K562 (cell line): ENCODE measurements around the gene ABCA7. TPM values are rescaled to one million over a fixed set of nuclear protein-coding genes. Genes with fewer than 3 reads are reported as not detected.

Experiments used
- CBFA2T3 ChIP-seq: fragments of 450-650 bp; IDR thresholded peaks from 2 replicates; pipeline ENCODE4 v1.6.1; 2017
- CHD1 ChIP-seq: fragments of 200-600 bp; sonication (generic); IDR thresholded peaks from one replicate; pipeline ENCODE4 v1.6.1; 2012; ENCODE audit warnings: mild to moderate bottlenecking, moderate library complexity, low read length, inconsistent platforms
- GATAD2A ChIP-seq: fragments of 450-650 bp; IDR thresholded peaks from 2 replicates; pipeline ENCODE4 v1.6.1; 2017
- HLTF ChIP-seq: fragments of 450-650 bp; IDR thresholded peaks from 2 replicates; pipeline ENCODE4 v1.6.1; 2016
- L3MBTL2 ChIP-seq: fragments of 450-650 bp; IDR thresholded peaks from 2 replicates; pipeline ENCODE4 v1.6.1; 2016; ENCODE audit warnings: mild to moderate bottlenecking, moderate library complexity
- NCOA4 ChIP-seq: fragments of 450-650 bp; IDR thresholded peaks from 2 replicates; pipeline ENCODE4 v1.6.1; 2018; ENCODE audit warnings: mild to moderate bottlenecking; ENCODE audit not compliant: partially characterized antibody
- NR2C1 ChIP-seq, 2 experiments: fragments of 450-650 bp; IDR thresholded peaks; 2 replicates each; pipeline ENCODE4 v1.6.1; 2017; ENCODE audit warnings: mild to moderate bottlenecking in 2 of 2, antibody characterized with exemption in 1 of 2, inconsistent platforms in 1 of 2, missing compliant biosample characterization in 1 of 2, missing genetic modification characterization in 1 of 2
- PHB ChIP-seq: fragments of 250-450 bp; sonication (Bioruptor Pico); IDR thresholded peaks from 2 replicates; pipeline ENCODE4 v1.5.0; 2021
- POLR2A ChIP-seq: fragments of 450-650 bp; conservative IDR thresholded peaks from 2 replicates; pipeline ENCODE4 v1.6.1; 2016
- PTBP1 ChIP-seq: fragments of 200-400 bp; formaldehyde crosslinking; IDR thresholded peaks from 2 replicates; pipeline ENCODE4 v1.6.1; 2017; ENCODE audit warnings: low read depth, low read length
- SIN3A ChIP-seq, 2 experiments: fragments of 150-350 bp in 1 of 2; IDR thresholded peaks; 2 replicates each; pipeline ENCODE4 v1.6.1; 2011 to 2016; ENCODE audit warnings: borderline replicate concordance in 2 of 2, low read depth in 2 of 2, low read length in 2 of 2, mild to moderate bottlenecking in 2 of 2, moderate library complexity in 2 of 2; ENCODE audit not compliant: control insufficient read depth in 1 of 2
- SMARCA5 ChIP-seq: fragments of 450-650 bp; IDR thresholded peaks from 2 replicates; pipeline ENCODE4 v1.6.1; 2016
- SNRNP70 ChIP-seq: fragments of 200-400 bp; formaldehyde crosslinking; optimal IDR thresholded peaks from 2 replicates; pipeline ENCODE3; 2017; ENCODE audit warnings: low read depth, low read length
- SREBF2 ChIP-seq: sonication (generic); formaldehyde crosslinking; IDR thresholded peaks from 2 replicates; pipeline ENCODE4 v1.4.0; 2020; ENCODE audit warnings: mild to moderate bottlenecking, missing genetic modification reagents
- SRF ChIP-seq, 2 experiments: fragments of 250-450, 450-650 bp in 1 of 2; sonication (Bioruptor Pico) in 1 of 2; sonication (generic) in 1 of 2; formaldehyde crosslinking; IDR thresholded peaks; 2 replicates each; pipeline versions ENCODE4 v1.5.0 to v1.5.1; 2020 to 2022; ENCODE audit warnings: mild to moderate bottlenecking in 1 of 2, missing genetic modification reagents in 1 of 2
- ZC3H4 ChIP-seq: sonication (generic); formaldehyde crosslinking; IDR thresholded peaks from 2 replicates; pipeline ENCODE4 v1.9.0; 2021; ENCODE audit warnings: missing genetic modification reagents, borderline replicate concordance
- ZNF121 ChIP-seq: sonication (generic); formaldehyde crosslinking; conservative IDR thresholded peaks from 2 replicates; pipeline ENCODE4 v1.8.0; 2022; ENCODE audit warnings: missing genetic modification reagents
- ZNF354B ChIP-seq: fragments of 250-450 bp; sonication (Bioruptor Pico); IDR thresholded peaks from 2 replicates; pipeline ENCODE4 v1.4.0; 2020
- ZNF766 ChIP-seq: fragments of 200-800 bp; sonication (Bioruptor generic); conservative IDR thresholded peaks from 2 replicates; pipeline ENCODE4 v1.6.1; 2016; ENCODE audit warnings: missing genetic modification characterization, missing compliant biosample characterization
- polyA plus RNA-seq, 8 experiments: library from polyadenylated mRNA; depleted of rRNA in 4 of 8; stranded (reverse) in 5 of 8; unstranded in 3 of 8; fragments of >200 nt; fragmentation: Nextera tagmentation in 2 of 8; fragmentation: Illumina TruSeq in 1 of 8; extraction: Ambion mirVana in 2 of 8; extraction: Trizol in 1 of 8; gene quantifications; 2 replicates each; pipeline versions ENCODE4 v1.2.1 to v1.2.3, GENCODE V29; 2011 to 2014; ENCODE audit warnings: inconsistent platforms in 1 of 8, missing spikeins in 1 of 8
- total RNA-seq, 7 experiments: library from RNA; depleted of rRNA in 6 of 7; stranded (reverse); fragments of >200 nt in 6 of 7; fragmentation: Illumina TruSeq in 2 of 7; extraction: Trizol in 2 of 7; gene quantifications; 2 replicates each; pipeline versions ENCODE4 v1.2.1 to v1.2.3, GENCODE V29; 2011 to 2021; ENCODE audit warnings: low replicate concordance in 1 of 7
- TF ChIP-seq, protein P1 (sequence below): sonication (generic); formaldehyde crosslinking; IDR thresholded peaks from 2 replicates; pipeline ENCODE4 v1.8.0; 2022; ENCODE audit warnings: missing genetic modification reagents, mild to moderate bottlenecking, borderline replicate concordance
- TF ChIP-seq, protein P2 (sequence below): fragments of 250-450 bp; sonication (Bioruptor Pico); IDR thresholded peaks from 2 replicates; pipeline ENCODE4 v1.5.0; 2020; ENCODE audit warnings: mild to moderate bottlenecking
- TF ChIP-seq, protein P3 (sequence below): fragments of 250-450 bp; sonication (Bioruptor Pico); IDR thresholded peaks from 2 replicates; pipeline ENCODE4 v1.8.0; 2021; ENCODE audit warnings: borderline replicate concordance, mild to moderate bottlenecking, moderate library complexity; ENCODE audit not compliant: poor library complexity, severe bottlenecking
- TF ChIP-seq, protein P4 (sequence below): fragments of 250-450 bp; sonication (Bioruptor Pico); IDR thresholded peaks from 2 replicates; pipeline ENCODE4 v1.8.0; 2021; ENCODE audit warnings: mild to moderate bottlenecking, moderate library complexity
- TF ChIP-seq, protein P5 (sequence below): fragments of 450-650 bp; formaldehyde crosslinking; IDR thresholded peaks from 2 replicates; pipeline ENCODE4 v1.4.0; 2020; ENCODE audit warnings: mild to moderate bottlenecking, moderate library complexity

Gene ABCA7
- total and polyA plus RNA-seq, 9 of the 15 experiments (the other 6 are each of a cell fraction or from before 2014, with no cell fraction given), result 2.3 to 96.1 (median 31.2) TPM

DNA sequence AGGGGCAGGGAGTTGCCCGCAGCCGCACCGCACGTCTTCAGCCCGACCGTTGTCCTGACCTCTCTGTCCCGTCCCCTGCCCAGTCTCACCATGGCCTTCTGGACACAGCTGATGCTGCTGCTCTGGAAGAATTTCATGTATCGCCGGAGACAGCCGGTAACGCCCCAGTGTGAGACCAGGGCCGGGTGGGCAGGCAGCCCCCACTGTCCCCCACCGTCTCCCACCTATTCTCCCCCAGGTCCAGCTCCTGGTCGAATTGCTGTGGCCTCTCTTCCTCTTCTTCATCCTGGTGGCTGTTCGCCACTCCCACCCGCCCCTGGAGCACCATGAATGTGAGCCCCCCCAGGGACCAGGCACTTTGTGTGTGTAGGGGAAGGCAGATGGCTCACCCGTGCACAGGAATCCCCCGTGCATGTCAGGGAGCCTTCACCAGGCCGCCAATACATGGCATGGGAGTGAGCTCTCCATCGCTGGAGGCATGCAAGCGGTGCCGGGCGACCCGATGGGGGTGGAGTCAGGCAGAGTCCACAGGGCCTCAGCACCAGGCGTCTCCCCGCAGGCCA, 1.4 kb downstream of the ABCA7 start (continued):
- TF ChIP-seq SRF (CRISPR knock-in tag; IDR thresholded peaks at IDR 0.05) (no peak), HLTF (no peak), PHB (CRISPR knock-in tag) (0 out of 2 replicates have a peak, but pooled peaks have one; percentile 11), GATAD2A (no peak), SIN3A (IDR thresholded peaks at IDR 0.05; ENCODE audit: borderline replicate concordance in 2 of 2, control insufficient read depth in 1 of 2, low read depth in 2 of 2, low read length in 2 of 2) (0 out of 4 replicates have a peak, but pooled peaks of 1 of the 2 experiments have one; percentile 19), CHD1 (peak; percentile 63), SNRNP70 (no peak), ZC3H4 (CRISPR knock-in tag) (peak; percentile 79; the same call in 1 of the 2 replicates), NCOA4 (no peak), PTBP1 (peak; percentile 63), ZNF354B (CRISPR knock-in tag) (no peak), ZNF121 (CRISPR knock-in tag) (peak; percentile 22; the same call in 1 of the 2 replicates), SREBF2 (CRISPR knock-in tag) (no peak), SMARCA5 (0 out of 2 replicates have a peak, but pooled peaks have one; percentile 9), L3MBTL2 (no peak), ZNF766 (CRISPR knock-in tag) (no peak), CBFA2T3 (no peak), NR2C1 (IDR thresholded peaks at IDR 0.05) (no peak), NR2C1 (tag; IDR thresholded peaks at IDR 0.05) (no peak), POLR2A (0 out of 2 replicates have a peak, but pooled peaks have one; percentile 20)
- TF ChIP-seq, protein P1, sequence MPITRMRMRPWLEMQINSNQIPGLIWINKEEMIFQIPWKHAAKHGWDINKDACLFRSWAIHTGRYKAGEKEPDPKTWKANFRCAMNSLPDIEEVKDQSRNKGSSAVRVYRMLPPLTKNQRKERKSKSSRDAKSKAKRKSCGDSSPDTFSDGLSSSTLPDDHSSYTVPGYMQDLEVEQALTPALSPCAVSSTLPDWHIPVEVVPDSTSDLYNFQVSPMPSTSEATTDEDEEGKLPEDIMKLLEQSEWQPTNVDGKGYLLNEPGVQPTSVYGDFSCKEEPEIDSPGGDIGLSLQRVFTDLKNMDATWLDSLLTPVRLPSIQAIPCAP (CRISPR knock-in tag), result no peak
- TF ChIP-seq, protein P2, sequence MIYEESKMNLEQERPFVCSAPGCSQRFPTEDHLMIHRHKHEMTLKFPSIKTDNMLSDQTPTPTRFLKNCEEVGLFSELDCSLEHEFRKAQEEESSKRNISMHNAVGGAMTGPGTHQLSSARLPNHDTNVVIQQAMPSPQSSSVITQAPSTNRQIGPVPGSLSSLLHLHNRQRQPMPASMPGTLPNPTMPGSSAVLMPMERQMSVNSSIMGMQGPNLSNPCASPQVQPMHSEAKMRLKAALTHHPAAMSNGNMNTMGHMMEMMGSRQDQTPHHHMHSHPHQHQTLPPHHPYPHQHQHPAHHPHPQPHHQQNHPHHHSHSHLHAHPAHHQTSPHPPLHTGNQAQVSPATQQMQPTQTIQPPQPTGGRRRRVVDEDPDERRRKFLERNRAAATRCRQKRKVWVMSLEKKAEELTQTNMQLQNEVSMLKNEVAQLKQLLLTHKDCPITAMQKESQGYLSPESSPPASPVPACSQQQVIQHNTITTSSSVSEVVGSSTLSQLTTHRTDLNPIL (CRISPR knock-in tag), result no peak
- TF ChIP-seq, protein P3, sequence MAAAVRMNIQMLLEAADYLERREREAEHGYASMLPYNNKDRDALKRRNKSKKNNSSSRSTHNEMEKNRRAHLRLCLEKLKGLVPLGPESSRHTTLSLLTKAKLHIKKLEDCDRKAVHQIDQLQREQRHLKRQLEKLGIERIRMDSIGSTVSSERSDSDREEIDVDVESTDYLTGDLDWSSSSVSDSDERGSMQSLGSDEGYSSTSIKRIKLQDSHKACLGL (CRISPR knock-in tag), result no peak
- TF ChIP-seq, protein P4, sequence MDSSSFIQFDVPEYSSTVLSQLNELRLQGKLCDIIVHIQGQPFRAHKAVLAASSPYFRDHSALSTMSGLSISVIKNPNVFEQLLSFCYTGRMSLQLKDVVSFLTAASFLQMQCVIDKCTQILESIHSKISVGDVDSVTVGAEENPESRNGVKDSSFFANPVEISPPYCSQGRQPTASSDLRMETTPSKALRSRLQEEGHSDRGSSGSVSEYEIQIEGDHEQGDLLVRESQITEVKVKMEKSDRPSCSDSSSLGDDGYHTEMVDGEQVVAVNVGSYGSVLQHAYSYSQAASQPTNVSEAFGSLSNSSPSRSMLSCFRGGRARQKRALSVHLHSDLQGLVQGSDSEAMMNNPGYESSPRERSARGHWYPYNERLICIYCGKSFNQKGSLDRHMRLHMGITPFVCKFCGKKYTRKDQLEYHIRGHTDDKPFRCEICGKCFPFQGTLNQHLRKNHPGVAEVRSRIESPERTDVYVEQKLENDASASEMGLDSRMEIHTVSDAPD, result no peak
- TF ChIP-seq, protein P5, sequence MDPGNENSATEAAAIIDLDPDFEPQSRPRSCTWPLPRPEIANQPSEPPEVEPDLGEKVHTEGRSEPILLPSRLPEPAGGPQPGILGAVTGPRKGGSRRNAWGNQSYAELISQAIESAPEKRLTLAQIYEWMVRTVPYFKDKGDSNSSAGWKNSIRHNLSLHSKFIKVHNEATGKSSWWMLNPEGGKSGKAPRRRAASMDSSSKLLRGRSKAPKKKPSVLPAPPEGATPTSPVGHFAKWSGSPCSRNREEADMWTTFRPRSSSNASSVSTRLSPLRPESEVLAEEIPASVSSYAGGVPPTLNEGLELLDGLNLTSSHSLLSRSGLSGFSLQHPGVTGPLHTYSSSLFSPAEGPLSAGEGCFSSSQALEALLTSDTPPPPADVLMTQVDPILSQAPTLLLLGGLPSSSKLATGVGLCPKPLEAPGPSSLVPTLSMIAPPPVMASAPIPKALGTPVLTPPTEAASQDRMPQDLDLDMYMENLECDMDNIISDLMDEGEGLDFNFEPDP (CRISPR knock-in tag), result no peak
